ENCODE results near the gene UMAD1.
"Not testable (repeated sequence)": the region's sequence is repeated elsewhere in the genome, so short reads cannot be mapped to it uniquely, and the experiment has no call there.

UMAD1 gene

DNA sequence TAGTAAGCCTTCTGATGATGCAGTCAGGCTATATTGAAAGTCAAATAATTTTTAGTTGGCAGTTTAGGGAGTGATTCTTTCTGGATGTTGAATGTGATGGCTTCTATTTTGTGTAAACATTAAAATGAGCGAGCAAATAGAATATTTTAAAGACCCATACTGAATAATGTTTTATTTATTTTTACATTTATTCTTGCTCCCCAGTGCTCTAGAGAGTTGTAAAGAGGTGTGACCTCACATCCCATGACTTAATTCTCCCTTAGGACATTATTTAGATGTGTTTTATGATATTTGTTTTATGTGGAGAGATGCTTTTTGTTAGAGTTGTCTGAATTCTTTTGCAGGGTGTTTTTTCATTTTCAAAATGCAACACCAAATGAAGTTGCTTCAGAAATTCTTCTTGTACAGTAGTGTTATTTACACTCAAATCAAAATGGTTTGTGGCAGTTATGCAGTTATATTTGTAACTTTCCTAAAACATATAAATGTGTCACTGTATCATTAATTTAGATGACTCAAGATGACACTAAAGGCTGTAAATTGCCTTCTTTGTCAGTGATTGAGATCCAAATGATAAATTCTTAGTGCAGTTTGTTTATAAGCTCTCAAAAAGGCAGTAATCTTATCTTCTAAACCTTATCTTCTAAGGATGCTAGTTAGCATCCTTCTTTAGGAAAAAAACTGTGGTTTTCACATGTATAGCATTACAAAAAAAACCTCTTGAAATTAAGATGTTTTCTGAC, 12.4 kb downstream of the UMAD1 start:
- no peak for DNase-seq (ENCODE audit: low read depth)

DNA sequence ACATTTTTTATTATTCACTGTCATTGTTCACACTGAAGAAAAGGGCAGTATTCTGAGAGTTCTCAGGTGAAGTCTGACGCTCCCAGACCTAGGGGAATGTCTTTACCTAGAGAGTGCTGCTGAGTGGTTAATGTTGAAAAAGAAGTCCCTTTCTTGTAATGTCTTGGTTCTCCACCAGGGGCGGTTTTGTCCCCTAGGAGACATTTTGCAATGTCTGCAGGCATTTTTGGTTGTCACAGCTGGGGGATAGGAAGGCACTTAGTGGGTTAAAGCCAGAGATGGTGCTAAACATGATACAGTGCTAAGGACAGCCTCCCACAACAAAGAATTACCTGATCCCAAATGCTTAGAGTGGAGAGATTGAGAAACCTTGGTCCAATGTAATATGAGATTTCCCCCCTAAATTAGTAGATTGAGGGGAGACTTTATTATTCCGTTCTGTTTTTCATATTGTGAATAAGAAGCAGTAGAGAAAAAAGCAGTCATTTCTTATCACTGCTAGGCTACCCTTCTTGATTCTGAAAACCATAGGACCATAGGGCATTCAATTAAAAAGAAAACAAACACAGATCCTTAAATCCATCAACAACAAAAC, 13.1 kb downstream of the UMAD1 start:
- DNase-seq (ENCODE audit: low read depth), result no peak

DNA sequence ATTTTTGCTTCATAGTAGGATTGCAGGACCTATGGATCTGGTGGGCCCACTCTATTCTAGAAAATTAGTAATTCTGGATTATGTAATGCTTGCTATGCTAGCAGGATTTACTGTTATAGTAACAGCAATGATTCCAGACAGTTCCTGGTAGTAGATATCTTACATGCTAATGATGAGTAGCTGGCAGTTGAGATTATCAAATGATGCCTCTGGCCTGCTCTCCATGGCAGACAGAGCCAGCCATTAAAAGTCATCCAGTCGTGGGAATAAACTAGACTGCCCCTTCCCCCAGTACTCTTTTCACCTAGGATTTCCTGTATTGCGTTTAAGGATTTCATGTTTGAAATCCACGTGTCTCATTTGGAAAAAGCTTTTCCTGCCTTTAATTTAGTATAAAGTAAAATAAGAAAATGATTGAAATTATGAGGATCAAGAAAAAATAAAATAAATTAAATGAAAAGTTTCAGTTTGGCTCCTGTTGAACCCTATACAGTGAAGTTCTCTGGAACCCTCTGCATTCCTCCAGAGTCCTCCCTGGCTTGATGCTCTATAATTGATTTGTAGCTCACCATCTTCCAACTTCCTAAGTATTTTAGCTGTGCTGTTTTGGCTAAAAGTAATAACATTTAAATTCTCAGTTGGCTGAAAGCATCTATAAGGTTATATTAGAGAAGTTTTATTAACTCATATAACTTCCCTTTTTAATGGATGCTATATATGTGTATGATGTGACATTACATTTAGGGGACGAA, 14.6 kb downstream of the UMAD1 start:
- DNase-seq (ENCODE audit: low read depth), result no peak

DNA sequence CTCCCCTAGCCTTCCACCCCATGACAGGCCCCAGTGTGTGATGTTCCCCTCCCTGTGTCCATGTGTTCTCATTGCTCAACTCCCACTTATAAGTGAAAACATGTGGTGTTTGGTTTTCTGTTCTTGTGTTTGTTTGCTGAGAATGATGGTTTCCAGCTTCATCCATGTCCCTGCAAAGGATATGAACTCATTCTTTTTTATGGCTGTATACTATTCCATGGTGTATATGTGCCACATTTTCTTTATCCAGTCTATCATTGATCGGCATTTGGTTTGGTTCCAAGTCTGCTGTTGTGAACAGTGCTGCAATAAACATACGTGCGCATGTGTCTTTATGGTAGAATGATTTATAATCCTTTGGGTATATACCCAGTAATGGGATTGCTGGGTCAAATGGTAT, 15.9 kb downstream of the UMAD1 start:
- DNase-seq (ENCODE audit: low read depth), result not testable (repeated sequence)

DNA sequence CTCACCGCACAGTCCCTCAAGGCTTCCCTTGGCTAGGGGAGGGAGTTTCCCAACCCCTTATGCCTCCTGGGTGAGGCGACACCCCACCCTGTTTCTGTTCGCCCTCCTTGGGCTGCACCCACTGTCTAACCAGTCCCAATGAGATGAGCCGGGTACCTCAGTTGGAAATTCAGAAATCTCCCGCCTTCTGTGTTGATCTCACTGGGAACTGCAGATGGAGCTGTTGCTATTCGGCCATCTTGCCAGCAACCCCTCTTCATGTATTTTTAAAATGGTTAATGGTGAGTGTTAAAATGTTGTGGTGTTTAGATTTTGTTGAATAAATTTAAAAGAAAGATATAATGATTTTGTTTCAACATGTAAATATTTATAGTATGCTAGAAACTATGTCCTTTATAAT, 22.0 kb downstream of the UMAD1 start:
- no peak for DNase-seq (ENCODE audit: low read depth)

DNA sequence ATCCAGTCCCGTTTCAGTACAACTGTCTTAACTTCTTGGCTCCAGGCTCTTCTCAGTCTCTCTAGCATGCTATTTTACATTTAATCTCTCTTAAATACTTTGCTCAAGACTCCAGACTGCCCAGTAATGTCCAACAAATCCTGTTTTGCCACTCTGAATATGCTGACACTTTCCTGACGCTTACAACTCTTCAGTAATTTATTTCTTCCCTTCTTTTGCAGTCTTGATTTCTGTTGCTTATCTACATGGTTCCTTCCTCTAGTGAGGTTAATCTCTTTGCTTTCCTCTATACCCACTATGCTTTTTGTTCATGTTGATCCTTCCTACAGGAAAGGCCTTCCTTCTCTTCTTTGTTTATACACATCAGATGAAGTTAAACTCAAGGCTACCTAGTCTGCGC, 23.7 kb downstream of the UMAD1 start:
- DNase-seq (ENCODE audit: low read depth), result no peak

DNA sequence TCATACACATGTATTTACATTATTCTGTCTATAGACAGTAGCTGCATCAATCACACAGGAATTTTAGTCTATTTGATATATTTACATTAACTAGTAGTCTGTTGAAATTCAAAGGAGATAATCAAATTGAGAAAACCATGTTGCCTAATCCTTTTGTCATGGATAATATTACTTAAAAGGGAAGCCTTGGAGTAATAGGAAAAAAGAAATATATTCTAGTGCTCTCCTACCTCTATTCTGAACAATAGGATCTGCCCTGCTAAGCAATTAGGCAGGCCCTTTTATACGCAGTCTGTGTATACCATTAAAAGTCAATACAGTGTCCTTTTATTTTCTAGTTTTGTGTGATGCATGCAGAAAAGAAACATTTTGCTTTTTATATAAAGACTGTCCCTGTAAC, 24.5 kb downstream of the UMAD1 start:
- no peak for DNase-seq (ENCODE audit: low read depth)

DNA sequence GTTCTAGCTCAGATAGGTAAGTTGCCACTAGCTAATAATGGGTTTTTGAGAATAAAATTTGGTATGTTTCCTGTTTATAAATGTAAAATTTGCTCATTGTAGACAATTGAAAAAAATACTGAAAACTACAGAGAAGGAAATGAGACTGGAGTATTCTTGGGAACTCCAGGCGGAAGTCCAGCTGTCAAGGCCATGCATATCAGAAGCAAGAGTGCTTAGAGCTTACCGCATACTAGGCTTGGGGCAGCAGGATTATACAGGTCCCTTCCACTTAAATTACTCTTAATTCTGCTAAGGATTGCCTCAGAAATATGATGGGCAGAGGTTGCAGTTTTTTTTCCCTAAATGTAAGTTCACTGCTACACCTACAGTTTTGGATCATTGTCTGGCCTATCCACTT, 26.6 kb downstream of the UMAD1 start:
- no peak for DNase-seq (ENCODE audit: low read depth)

DNA sequence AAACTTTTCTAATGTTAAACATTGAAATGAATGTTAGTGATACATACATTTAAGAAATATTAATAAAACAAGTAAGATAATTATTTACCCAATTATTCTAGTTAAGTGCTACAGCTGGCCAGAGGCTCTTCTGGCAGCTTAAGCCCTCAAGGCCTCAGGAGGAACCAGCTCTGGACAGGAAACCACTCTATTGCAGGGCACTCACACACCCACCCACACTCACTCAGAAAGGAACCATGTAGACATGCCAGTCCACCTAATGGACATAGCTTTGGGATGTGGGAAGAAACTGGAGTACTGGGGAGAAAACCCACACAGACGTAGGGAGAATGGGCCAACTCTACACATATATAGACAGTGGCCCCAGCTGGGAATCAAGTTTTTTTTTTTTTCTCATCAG, 28.2 kb downstream of the UMAD1 start:
- DNase-seq (ENCODE audit: low read depth), result no peak

DNA sequence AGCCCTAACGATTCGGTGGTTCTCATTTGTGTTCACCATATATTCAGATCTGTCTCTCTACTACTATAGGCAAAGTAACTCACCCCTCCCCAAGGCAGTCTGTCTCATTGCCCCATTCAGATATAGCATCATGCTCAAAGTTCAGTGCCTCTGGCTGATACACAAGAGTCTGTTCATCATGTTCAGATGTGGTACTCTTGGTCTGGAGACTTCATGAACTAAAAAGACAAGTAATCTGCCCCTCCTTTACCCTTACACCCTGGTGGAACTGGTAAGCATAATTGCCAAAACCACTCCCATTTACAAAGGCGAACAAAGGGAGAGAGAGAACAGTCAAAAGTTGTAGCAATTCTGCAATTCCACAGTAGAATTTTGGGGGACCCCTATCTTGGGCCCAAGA, 29.9 kb downstream of the UMAD1 start:
- DNase-seq (ENCODE audit: low read depth), result no peak

DNA sequence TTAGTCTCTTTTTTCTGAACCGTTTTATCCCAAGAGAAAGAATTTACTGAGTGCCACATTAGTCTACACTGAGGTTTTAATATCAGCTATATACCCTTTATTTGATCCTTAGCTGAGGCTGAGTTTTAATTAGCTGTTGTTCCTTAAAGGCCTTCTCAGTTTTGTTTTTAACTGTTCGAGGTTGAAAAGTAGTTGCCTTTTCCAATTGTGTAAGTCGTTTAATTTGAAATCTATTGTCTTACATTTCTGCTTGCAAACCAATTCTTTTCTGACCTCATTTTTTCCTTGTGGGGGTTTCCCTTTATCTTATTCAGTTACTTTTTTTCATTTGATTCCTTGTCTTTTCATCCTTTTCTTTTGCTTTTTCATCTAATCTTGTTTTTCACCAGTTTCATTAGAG, 30.8 kb downstream of the UMAD1 start:
- DNase-seq (ENCODE audit: low read depth), result no peak

DNA sequence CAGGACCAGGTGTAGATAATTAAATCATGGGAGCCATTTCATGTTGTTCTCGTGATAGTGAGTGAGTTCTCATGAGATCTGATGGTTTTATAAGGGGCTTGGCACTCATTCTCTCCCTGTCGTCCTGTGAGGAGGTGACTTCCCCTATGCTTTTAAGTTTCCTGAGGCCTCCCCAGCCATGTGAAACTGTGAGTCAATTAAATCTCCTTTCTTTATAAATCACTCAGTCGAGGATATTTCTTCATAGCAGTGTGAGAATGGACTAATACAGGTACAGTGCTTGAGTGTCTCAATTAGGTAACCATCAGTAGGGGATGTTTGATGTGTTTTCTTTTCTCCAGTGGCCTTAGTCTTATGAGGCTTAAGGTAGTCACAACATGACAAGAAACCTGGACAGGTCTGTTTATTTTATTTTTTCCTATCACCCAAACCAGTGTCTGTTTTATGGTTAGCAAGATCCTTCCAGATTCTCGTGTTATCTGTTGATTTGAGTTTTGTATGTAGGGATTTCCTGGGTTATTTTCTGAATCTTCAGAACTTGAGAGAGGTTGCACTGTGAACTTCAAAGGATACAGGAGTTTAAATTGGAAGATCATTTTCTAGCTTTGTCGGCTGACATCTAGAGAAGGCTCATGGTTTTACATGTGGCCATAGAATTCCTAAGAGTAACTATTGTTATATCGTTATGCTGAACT, 32.1 kb downstream of the UMAD1 start:
- DNase-seq (ENCODE audit: low read depth), result no peak

DNA sequence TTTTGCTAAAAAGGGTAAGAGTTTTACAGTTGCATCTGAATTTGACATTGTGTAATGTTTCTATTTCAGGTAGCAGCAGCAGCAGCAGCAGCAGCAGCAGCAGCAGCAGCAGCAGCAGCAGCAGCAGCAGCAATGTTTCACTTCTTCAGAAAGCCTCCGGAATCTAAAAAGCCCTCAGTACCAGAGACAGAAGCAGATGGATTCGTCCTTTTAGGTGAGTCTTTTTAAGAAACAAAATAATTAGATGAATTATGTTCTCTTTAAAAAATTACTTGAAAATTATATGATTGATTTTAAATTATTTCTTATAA, 32.6 kb downstream of the UMAD1 start:
- no peak for DNase-seq (ENCODE audit: low read depth)

DNA sequence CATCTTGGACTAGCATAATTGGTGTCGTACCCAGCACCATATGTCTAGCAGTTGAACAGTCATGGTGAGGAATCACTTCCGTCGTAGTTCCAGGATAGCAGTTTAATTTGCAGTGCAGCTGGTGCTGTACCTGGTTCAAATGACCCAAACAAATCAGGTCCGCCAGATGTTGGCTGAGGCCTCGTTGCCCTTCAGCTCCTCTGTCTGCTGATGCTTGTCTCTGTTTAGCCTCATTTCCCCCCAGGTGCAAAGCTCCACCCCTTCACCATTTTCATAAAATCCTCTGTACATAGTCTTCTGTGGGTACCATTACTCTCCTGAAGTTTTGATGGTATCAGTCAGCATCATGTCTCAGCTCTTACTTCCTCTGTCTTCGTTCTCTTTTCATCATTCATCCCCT, 35.1 kb downstream of the UMAD1 start:
- DNase-seq (ENCODE audit: low read depth), result no peak

DNA sequence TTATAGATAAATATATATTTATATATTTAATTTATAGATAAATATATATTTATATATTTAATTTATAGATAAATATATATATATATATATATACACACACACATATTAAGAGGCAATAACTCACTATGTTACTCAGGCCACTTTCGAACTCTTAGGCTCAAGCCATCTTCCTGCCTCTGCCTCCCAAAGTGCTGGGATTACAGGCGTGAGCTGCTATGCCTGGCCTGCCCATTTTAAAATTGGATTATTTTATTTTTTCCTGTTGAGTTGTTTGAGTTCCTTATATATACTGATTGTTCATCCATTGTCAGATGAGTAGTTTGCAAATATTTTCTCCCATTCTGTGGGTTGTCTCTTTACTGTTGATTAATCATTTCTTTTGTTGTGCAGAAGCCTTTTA, 39.1 kb downstream of the UMAD1 start:
- not testable (repeated sequence) for DNase-seq (ENCODE audit: low read depth)

DNA sequence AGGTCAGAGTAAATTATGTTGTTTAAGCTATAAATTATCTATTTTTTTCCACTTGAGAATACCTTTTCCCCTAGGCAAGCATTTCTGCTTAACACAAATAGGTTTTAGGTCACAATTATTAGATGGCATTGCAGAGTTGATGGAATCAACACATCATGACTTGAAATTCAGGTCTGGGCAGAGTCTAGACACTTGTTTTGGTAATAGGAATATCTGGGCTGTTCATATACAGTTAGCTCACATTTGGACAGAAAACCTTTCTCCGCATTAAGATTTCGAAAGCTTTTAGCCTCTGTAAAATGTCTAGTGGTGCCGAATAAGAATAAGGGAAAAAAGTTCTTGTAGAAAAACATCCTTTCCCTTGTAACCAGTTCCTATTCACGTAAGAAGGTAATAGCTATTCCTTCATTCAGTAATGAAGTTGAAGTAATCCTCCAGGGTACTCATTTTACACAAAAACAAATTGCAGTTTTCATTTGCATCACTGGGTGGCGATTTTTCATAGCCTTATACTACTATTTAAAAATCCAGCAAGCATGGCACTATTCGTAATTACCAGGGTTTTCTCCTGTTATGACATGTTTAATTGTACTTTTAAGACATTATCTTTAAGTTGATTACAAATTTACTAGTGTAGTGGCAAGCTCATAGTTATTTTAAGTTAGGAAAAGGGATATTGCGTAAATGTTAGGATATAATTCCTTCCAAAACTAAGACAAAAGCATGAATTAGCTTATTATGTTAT, 40.8 kb downstream of the UMAD1 start:
- peak; percentile 32 for DNase-seq (ENCODE audit: low read depth)

DNA sequence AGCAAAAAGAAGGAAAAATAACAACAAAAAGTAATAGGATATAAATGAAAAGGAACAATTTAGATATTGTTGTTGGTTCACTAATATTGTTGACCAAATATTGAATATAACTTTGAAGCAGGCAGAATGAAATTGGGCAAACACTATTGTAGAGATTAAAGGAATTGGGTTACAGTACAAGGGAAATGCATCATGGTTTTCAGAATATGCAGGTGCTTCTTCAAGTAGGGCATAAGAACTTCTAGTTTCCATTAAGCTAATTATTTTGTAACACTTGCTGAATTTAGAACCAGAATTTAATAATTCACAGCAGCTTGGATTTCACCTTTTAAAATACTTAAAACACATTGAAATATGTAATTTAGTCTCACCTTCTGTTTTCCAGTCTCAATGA, 41.4 kb downstream of the UMAD1 start:
- no peak for DNase-seq (ENCODE audit: low read depth)

DNA sequence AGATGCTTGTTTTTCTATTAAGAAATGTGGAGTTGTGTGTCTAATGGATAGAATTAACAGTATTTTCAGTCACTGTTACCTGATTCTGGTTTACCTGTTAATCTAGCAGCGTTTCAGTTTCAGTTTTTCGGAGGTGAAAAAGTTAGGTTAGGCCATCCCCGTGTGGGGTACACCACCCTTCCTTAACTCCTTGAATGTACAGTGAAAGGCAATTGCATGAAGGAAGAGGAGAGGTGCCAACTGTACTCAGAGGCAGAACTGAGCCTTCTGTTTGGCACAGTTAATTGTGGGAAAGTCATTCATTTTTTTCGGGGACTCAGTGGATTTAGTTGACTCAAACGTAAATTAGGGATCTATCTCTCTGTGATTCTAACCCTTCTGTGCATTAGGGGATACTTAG, 42.3 kb downstream of the UMAD1 start:
- no peak for DNase-seq (ENCODE audit: low read depth)

DNA sequence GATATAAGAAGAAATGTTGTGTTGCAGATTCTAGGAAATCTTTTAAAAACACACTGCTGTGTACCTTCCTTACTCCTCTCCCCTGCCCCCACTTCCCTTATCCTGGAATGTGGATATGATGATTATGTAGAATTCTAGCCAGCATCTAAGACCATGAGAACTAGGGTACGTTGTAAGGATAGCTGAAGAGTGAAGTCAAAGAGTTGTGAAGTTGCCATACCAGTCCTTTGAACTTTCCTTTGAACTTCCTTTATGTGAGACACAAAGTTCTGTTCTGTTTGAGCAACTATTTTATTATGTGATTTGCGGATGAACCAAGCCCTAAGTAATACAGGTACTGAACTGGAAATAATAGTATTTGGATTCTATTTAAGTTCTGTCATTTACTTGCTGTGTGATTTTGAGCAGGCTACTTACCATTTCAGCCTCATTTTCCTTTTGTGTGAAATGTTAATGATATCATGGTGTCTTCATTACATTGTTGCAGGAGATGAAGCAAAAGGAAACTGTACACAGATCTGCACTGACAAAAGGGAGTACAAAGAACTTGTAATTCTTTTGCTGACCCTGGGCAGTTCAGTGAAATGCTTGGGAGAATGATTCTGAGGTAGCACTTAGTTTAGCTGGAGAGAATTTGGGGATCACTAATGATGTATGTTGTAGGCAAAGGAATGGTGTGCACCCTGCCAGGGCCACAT, 46.4 kb downstream of the UMAD1 start:
- no peak for DNase-seq (ENCODE audit: low read depth)

DNA sequence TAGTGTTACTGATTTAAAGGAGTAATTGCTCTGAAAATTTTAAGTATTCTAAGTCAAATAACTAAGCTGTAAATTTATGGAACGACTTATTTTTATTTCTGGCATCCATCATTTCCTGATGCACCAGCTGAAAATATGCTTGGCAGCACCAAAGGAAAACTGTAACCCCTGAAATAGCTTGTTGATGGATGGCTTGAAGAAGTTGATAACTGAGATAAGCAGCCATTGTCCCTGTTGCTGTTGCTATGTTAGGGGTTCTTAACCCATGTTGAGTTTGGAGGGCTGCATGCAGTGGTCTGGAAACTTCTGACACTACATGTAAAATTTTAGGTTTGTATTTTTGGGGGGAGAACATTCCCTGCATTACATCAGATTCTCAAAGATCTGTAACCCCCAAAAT, 47.2 kb downstream of the UMAD1 start:
- no peak for DNase-seq (ENCODE audit: low read depth)

DNA sequence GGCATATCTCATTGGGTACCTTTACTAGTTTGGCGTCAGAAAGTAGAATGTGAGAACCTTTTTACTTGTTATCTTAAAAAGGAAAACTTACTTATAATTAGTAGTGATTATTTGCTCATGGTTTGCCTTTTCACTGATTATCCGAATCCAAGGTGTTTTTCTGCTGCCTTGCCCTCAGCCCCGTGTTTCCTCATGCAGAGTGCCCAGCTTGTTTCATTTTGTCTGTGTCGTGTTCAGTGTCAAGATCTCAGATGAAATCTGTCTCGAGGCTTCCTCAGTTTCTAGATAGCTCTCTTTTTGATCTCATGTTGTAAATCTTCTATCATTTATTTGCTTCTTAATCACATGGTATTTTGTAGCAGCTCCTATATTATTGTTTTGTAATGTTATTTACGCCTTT, 47.8 kb downstream of the UMAD1 start:
- no peak for DNase-seq (ENCODE audit: low read depth)

DNA sequence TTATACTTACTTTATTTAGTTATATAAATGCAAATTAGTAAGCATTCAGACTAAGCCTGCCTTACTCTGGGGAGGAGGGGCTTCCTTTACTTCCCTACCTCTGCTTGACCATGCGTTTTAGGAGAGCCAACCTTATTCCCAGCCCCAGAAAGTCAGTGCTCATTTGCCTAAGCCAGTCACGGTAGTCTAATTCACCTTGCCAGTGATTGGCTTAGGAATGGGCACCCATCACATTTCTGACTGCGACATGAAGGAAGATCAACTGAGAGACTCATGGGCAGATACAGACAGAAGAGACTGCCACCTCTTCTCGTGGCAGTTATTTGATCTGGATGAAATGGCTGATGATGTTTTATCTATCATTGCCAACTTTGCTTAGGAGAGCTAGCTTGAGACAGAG, 48.4 kb downstream of the UMAD1 start:
- no peak for DNase-seq (ENCODE audit: low read depth)
